ENCODE results near the gene FGF7. TPM values are rescaled to one million over a fixed set of nuclear protein-coding genes. Genes with fewer than 3 reads are reported as not detected.

FGF7 gene
- total RNA-seq, 1 donor from 2014 or later: not detected

DNA sequence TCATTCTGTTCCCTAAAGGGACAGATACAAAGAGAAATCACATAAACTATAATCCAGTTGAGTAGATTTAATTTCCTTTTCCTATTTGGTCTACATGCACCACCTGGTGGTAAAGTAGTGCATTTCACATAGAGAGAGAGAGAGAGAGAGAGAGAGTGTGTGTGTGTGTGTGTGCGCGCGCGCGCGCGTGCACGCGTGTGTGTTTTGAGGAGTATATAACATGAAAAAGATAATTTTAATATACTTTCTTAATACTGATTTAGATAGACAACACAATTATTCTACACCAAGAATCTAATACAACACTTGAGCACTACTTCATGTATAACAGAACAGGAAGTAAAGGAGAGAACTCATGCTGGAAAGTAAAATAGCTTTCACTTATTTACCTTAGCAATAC lies 1.1 kb upstream of the FGF7 start:
- no peak overlapping the region for H3K4me3 ChIP-seq (ENCODE audit: low read depth, low read length)
- TF ChIP-seq, protein P1, sequence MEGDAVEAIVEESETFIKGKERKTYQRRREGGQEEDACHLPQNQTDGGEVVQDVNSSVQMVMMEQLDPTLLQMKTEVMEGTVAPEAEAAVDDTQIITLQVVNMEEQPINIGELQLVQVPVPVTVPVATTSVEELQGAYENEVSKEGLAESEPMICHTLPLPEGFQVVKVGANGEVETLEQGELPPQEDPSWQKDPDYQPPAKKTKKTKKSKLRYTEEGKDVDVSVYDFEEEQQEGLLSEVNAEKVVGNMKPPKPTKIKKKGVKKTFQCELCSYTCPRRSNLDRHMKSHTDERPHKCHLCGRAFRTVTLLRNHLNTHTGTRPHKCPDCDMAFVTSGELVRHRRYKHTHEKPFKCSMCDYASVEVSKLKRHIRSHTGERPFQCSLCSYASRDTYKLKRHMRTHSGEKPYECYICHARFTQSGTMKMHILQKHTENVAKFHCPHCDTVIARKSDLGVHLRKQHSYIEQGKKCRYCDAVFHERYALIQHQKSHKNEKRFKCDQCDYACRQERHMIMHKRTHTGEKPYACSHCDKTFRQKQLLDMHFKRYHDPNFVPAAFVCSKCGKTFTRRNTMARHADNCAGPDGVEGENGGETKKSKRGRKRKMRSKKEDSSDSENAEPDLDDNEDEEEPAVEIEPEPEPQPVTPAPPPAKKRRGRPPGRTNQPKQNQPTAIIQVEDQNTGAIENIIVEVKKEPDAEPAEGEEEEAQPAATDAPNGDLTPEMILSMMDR (IDR thresholded peaks at IDR 0.05; ENCODE audit: insufficient read depth, low read length, poor library complexity, severe bottlenecking): peak; percentile 69
- H3K36me3 ChIP-seq (ENCODE audit: control insufficient read depth, insufficient read depth, low read length): no peaks in the 10 kb centered on the region

DNA sequence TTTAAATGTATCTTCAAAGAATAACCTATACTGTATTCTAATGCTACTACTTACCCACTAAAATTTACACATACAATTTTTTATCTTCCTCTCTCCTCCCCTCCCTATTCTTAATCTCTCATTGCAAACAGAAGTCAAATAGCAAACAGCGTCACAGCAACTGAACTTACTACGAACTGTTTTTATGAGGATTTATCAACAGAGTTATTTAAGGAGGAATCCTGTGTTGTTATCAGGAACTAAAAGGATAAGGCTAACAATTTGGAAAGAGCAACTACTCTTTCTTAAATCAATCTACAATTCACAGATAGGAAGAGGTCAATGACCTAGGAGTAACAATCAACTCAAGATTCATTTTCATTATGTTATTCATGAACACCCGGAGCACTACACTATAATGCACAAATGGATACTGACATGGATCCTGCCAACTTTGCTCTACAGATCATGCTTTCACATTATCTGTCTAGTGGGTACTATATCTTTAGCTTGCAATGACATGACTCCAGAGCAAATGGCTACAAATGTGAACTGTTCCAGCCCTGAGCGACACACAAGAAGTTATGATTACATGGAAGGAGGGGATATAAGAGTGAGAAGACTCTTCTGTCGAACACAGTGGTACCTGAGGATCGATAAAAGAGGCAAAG lies 984 bp downstream of the FGF7 start:
- DNase-seq (ENCODE audit: low read depth): no peak
- TF ChIP-seq, protein P1 (IDR thresholded peaks at IDR 0.05; ENCODE audit: insufficient read depth, low read length, poor library complexity, severe bottlenecking): no peak
- Histone ChIP-seq H3K4me3 (ENCODE audit: low read depth, low read length) (no peak overlapping the region), H3K27me3 (ENCODE audit: control insufficient read depth, insufficient read depth, low read length) (no peaks in the 10 kb centered on the region), H3K36me3 (ENCODE audit: control insufficient read depth, insufficient read depth, low read length) (no peaks in the 10 kb centered on the region)

More for the DNA sequence above, 1.1 kb upstream of the FGF7 start:
- H3K27me3 ChIP-seq (ENCODE audit: control insufficient read depth, insufficient read depth, low read length): no peaks in the 10 kb centered on the region
- no peak for DNase-seq (ENCODE audit: low read depth)

DNA sequence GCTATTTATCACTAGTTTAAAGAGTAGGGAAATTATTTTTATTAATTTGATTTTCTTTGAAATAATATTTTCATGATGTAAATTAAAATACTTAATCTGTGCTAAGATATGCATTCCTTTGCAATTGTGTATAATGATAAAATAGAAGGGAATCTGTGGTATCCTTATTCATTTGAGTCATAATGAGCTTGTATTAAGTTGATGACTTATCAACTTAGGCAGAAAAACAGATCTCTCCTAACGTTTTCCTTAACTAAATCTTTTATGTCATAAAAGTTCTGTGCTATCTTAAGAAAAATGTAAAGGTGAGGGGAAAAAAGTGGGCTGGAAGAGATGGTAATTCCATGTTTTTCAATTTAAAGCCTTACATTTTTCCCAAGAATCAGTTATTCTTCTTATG lies 1.9 kb downstream of the FGF7 start:
- Histone ChIP-seq H3K4me3 (ENCODE audit: low read depth, low read length) (no peak overlapping the region), H3K27me3 (ENCODE audit: control insufficient read depth, insufficient read depth, low read length) (no peaks in the 10 kb centered on the region), H3K36me3 (ENCODE audit: control insufficient read depth, insufficient read depth, low read length) (no peaks in the 10 kb centered on the region)
- TF ChIP-seq, protein P1 (IDR thresholded peaks at IDR 0.05; ENCODE audit: insufficient read depth, low read length, poor library complexity, severe bottlenecking): no peak
- DNase-seq (ENCODE audit: low read depth): no peak

DNA sequence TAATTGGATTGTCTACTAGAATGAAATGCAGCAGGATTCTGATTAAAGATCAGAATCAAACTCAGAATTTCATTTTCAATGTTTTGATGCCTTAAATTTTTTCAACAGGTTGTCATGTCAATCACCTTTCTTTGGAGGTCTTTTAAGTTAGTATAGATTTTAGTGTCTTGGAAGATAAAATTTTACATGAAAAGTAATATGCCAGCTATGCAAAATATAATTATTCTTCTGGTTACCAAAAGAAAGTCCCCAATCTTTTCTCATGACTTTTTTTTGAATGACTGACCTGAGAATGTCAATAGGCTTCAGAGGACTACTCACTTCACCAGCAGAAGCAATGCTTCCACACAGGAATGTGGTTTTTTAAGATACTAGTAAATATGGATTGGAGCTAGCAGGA lies 4.3 kb downstream of the FGF7 start:
- no peak for DNase-seq (ENCODE audit: low read depth)
- no peak overlapping the region for H3K4me3 ChIP-seq (ENCODE audit: low read depth, low read length)

DNA sequence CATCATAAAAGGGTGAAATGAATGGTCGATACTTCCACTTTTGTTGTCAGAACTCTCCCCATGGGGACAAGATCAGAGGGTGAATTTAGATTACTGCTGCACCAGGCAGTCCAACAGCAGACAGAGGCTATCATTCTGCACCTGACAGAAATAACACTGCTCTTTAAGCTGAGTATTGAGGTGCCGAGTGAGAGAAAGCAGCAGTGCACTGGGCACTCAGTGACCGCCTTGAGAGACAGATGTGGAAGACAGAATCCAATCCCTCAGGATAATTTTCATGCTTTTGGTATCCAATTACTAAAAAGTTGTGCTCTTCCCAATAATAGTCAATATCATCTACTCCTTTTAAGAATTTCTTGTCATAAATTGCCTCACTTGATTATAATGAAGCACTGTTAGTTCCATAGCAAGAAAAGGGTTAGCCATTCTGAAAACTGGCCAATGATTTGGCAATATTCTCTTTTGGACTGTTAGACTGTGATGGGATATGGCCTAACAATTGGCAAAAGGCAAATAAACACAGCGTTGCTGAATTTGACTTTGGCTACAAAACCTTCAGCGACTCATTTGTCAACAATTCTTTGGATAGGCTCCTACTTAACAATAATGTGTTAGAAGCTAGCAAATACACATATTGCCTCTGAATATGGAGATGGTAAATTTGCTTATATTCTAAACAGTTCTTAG lies 5.5 kb downstream of the FGF7 start:
- Histone ChIP-seq H3K27me3 (ENCODE audit: control insufficient read depth, insufficient read depth, low read length) (no peaks in the 10 kb centered on the region), H3K4me3 (ENCODE audit: low read depth, low read length) (no peak overlapping the region), H3K36me3 (ENCODE audit: control insufficient read depth, insufficient read depth, low read length) (no peaks in the 10 kb centered on the region)
- no peak for DNase-seq (ENCODE audit: low read depth)
- TF ChIP-seq, protein P1 (IDR thresholded peaks at IDR 0.05; ENCODE audit: insufficient read depth, low read length, poor library complexity, severe bottlenecking): no peak

More for the DNA sequence above, 4.3 kb downstream of the FGF7 start:
- no peaks in the 10 kb centered on the region for H3K27me3 ChIP-seq (ENCODE audit: control insufficient read depth, insufficient read depth, low read length)
- TF ChIP-seq, protein P1 (IDR thresholded peaks at IDR 0.05; ENCODE audit: insufficient read depth, low read length, poor library complexity, severe bottlenecking): no peak
- H3K36me3 ChIP-seq (ENCODE audit: control insufficient read depth, insufficient read depth, low read length): no peaks in the 10 kb centered on the region

Measured in kidney epithelial cell (primary cell).